SKM-1 (cell line): ENCODE results near the gene CCDC32.

Experiments used
- DNase-seq: peaks from one replicate; lab custom pipeline; 2025; ENCODE audit not compliant: unreplicated experiment; lab: John Stamatoyannopoulos, UW

Gene CCDC32

GRCh38 chr15:40513609-40514008 lies 51.2 kb downstream of the CCDC32 start:
- DNase-seq: no peak

GRCh38 chr15:40512440-40512839 lies 52.4 kb downstream of the CCDC32 start:
- no peak for DNase-seq

GRCh38 chr15:40511472-40512133 lies 53.2 kb downstream of the CCDC32 start:
- no peak for DNase-seq

GRCh38 chr15:40511093-40511471 lies 53.8 kb downstream of the CCDC32 start:
- DNase-seq: no peak

- no peak for DNase-seq
Observed at GRCh38 chr15:40510201-40510600, 54.6 kb downstream of the CCDC32 start.

- DNase-seq: no peak
Observed at GRCh38 chr15:40508216-40508615, 56.6 kb downstream of the CCDC32 start.

- no peak for DNase-seq
Observed at GRCh38 chr15:40506964-40507571, 57.8 kb downstream of the CCDC32 start.
